Uterus (tissue), 4 donors: Measurements from ENCODE around the gene CDC42EP5. TPM values are rescaled to one million over a fixed set of nuclear protein-coding genes. Genes with fewer than 3 reads are reported as not detected.
A peak's percentile ranks its signal among the peaks of the same experiment; 100 is the strongest.

ENCODE experiments used
- DNase-seq, 2 donors: peaks; one replicate each; pipeline ENCODE4 v3.0.0-alpha.2; 2019 to 2020
- H3K27ac ChIP-seq, 2 donors: fragments of 200-600 bp; sonication (generic); 1 replicate in 1 of 2; 2 replicates in 1 of 2; pipeline ENCODE4 v1.5.1; 2016 to 2018
- H3K27me3 ChIP-seq, 2 donors: fragments of 200-600 bp; sonication (generic); one replicate each; pipeline ENCODE4 v1.5.1; 2018 to 2019; ENCODE audit warnings: control low read depth in 1 of 2
- H3K36me3 ChIP-seq, 2 donors: fragments of 200-600 bp; sonication (generic); one replicate each; pipeline ENCODE4 v1.5.1; 2019; ENCODE audit warnings: control low read depth in 1 of 2
- H3K4me1 ChIP-seq, 2 donors: fragments of 200-600 bp; sonication (generic); one replicate each; pipeline ENCODE4 v1.5.1; 2018 to 2019; ENCODE audit warnings: control low read depth in 1 of 2
- H3K4me3 ChIP-seq, 2 donors: fragments of 200-600 bp; sonication (generic); 1 replicate in 1 of 2; 2 replicates in 1 of 2; pipeline ENCODE4 v1.5.1; 2018 to 2019; ENCODE audit warnings: mild to moderate bottlenecking in 1 of 2
- H3K9me3 ChIP-seq, 2 donors: fragments of 200-600 bp; sonication (generic); one replicate each; pipeline ENCODE4 v1.5.1; 2019; ENCODE audit warnings: control low read depth in 1 of 2
- CTCF ChIP-seq, 4 experiments: fragments of 200-600 bp in 2 of 4; fragments of 450-650 bp in 2 of 4; sonication (generic) in 2 of 4; IDR thresholded peaks; one replicate each; pipeline ENCODE4 v1.5.1; 2016 to 2019; ENCODE audit warnings: antibody characterized with exemption in 4 of 4, mild to moderate bottlenecking in 2 of 4, moderate library complexity in 1 of 4
- POLR2A ChIP-seq, 2 donors: fragments of 450-650 bp; IDR thresholded peaks; one replicate each; pipeline ENCODE4 v1.6.1; 2016; ENCODE audit warnings: antibody characterized with exemption in 2 of 2, mild to moderate bottlenecking in 1 of 2, moderate library complexity in 1 of 2
- intact Hi-C: fragments of 100-400 bp; cut with DNase I; formaldehyde crosslinking; loops from one replicate; pipeline ENCODE4 v1.15.1; 2023; ENCODE audit warnings: low total_unique reads
- total RNA-seq, 4 donors: library from RNA; depleted of rRNA in 3 of 4; stranded (reverse); fragments of >200 nt in 3 of 4; gene quantifications; one replicate each; pipeline versions ENCODE4 v1.1.0 to v1.2.4, GENCODE V29; 2014 to 2023
- donor health status: DM: yes; HTN: yes; CAD: no.

Gene CDC42EP5
- total RNA-seq, 4 donors from 2014 or later: 1.8 to 39.8 (median 16.1) TPM

DNA sequence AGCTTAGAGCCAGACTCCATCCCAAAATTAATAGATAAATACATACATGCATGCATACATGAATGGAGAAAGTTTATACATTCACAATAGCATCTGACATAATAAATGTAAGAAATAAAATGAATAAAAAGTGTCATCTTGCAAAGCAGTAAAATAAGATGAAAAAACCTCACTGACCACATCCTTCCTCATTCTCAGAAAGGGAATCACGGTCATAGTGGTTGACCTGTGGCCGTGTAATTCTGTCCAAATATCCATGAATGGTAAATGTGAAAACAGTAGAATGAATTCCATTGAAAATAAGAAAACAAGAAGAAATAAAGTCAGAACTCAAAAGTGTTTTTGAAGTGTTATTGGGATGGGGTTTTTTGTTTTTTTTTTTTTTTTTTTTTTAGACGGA is 9.8 kb upstream of the CDC42EP5 start:
- H3K27me3 ChIP-seq: no peaks in the 10 kb centered on the region
- no peak for DNase-seq
- intact Hi-C loops: no loop called here
- H3K9me3 ChIP-seq: no peaks in the 10 kb centered on the region
- H3K4me3 ChIP-seq: no peak overlapping the region
- TF ChIP-seq CTCF (IDR thresholded peaks at IDR 0.05): no peak
- TF ChIP-seq POLR2A (IDR thresholded peaks at IDR 0.05): no peak
- no peaks in the 10 kb centered on the region for H3K36me3 ChIP-seq
- no peaks in the 10 kb centered on the region for H3K4me1 ChIP-seq
- H3K27ac ChIP-seq: no peak overlapping the region

GRCh38 chr19:54481326-54481930 is 8.3 kb upstream of the CDC42EP5 start:
- TF ChIP-seq CTCF (IDR thresholded peaks at IDR 0.05): peak; percentile 20 to 55 (median 40)
- TF ChIP-seq POLR2A (IDR thresholded peaks at IDR 0.05): no peak
- H3K27me3 ChIP-seq: no peaks in the 10 kb centered on the region
- no peak for DNase-seq
- H3K36me3 ChIP-seq: no peaks in the 10 kb centered on the region
- H3K4me3 ChIP-seq: no peak overlapping the region
- intact Hi-C loops: no loop called here
- H3K4me1 ChIP-seq: no peaks in the 10 kb centered on the region
- no peaks in the 10 kb centered on the region for H3K9me3 ChIP-seq
- H3K27ac ChIP-seq: no peak overlapping the region

- Histone ChIP-seq H3K27ac (no peak overlapping the region), H3K4me1 (no peaks in the 10 kb centered on the region), H3K36me3 (no peaks in the 10 kb centered on the region), H3K4me3 (no peak overlapping the region), H3K27me3 (no peaks in the 10 kb centered on the region), H3K9me3 (no peaks in the 10 kb centered on the region)
- no peak for DNase-seq
- intact Hi-C loops: no loop called here
- TF ChIP-seq POLR2A (IDR thresholded peaks at IDR 0.05) (no peak), CTCF (IDR thresholded peaks at IDR 0.05) (no peak)
These were observed 7.0 kb upstream of the CDC42EP5 start for GRCh38 chr19:54480051-54480450.

- Histone ChIP-seq H3K27me3 (no peaks in the 10 kb centered on the region), H3K27ac (no peak overlapping the region), H3K9me3 (no peaks in the 10 kb centered on the region), H3K4me3 (no peak overlapping the region), H3K36me3 (no peaks in the 10 kb centered on the region), H3K4me1 (no peaks in the 10 kb centered on the region)
- TF ChIP-seq CTCF (IDR thresholded peaks at IDR 0.05) (peak in 2 of 4 experiments; percentile 28 to 31), POLR2A (IDR thresholded peaks at IDR 0.05) (no peak)
- no peak for DNase-seq
- intact Hi-C loops: no loop called here
These were observed 5.7 kb upstream of the CDC42EP5 start for GRCh38 chr19:54478677-54479266.

DNA sequence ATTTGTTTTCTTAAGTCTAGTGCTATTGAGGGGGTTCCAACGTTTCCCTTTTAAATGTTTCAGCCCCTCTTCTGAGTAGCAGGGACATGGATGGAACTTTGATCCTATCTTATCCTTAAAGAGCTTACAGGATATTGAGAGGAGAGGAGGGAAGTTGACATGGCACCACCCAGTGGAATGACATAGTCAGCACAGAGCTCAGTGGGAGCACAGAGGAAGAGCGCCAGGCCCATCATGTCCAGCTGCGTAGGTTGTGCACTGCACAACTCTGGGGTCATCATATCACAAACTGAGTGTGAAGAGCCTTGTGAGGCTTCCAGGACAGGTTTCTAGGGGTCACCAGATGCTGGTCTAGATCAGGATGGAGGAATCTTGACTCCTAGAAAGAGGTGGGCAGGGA is 4.6 kb upstream of the CDC42EP5 start:
- intact Hi-C loops: no loop called here
- no peak for DNase-seq
- Histone ChIP-seq H3K9me3 (no peaks in the 10 kb centered on the region), H3K27me3 (no peaks in the 10 kb centered on the region), H3K4me3 (no peak overlapping the region), H3K4me1 (no peaks in the 10 kb centered on the region), H3K36me3 (no peaks in the 10 kb centered on the region), H3K27ac (no peak overlapping the region)
- TF ChIP-seq POLR2A (IDR thresholded peaks at IDR 0.05) (no peak), CTCF (IDR thresholded peaks at IDR 0.05) (no peak)
